ENCODE data around the gene MRGPRE. TPM values are rescaled to one million over a fixed set of nuclear protein-coding genes. Genes with fewer than 3 reads are reported as not detected.

MRGPRE gene
- total RNA-seq, 1 donor from 2014 or later: 1.0 TPM

GRCh38 chr11:3183523-3183922 is 48.7 kb downstream of the MRGPRE start:
- peaks cover 9% of the 10 kb centered on the region for H3K27me3 Mint-ChIP-seq (ENCODE audit: unreplicated experiment)

GRCh38 chr11:3182462-3182852 is 49.8 kb downstream of the MRGPRE start:
- H3K27me3 Mint-ChIP-seq (ENCODE audit: unreplicated experiment): peaks cover 7% of the 10 kb centered on the region
- TF ChIP-seq, protein P1, sequence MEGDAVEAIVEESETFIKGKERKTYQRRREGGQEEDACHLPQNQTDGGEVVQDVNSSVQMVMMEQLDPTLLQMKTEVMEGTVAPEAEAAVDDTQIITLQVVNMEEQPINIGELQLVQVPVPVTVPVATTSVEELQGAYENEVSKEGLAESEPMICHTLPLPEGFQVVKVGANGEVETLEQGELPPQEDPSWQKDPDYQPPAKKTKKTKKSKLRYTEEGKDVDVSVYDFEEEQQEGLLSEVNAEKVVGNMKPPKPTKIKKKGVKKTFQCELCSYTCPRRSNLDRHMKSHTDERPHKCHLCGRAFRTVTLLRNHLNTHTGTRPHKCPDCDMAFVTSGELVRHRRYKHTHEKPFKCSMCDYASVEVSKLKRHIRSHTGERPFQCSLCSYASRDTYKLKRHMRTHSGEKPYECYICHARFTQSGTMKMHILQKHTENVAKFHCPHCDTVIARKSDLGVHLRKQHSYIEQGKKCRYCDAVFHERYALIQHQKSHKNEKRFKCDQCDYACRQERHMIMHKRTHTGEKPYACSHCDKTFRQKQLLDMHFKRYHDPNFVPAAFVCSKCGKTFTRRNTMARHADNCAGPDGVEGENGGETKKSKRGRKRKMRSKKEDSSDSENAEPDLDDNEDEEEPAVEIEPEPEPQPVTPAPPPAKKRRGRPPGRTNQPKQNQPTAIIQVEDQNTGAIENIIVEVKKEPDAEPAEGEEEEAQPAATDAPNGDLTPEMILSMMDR (IDR thresholded peaks at IDR 0.05; ENCODE audit: partially characterized antibody, unreplicated experiment): no peak

More at GRCh38 chr11:3183523-3183922, 48.7 kb downstream of the MRGPRE start:
- H3K9me3 Mint-ChIP-seq (ENCODE audit: unreplicated experiment): peaks cover 12% of the 10 kb centered on the region
- TF ChIP-seq, protein P1 (IDR thresholded peaks at IDR 0.05; ENCODE audit: partially characterized antibody, unreplicated experiment): no peak
- H3K4me1 Mint-ChIP-seq (ENCODE audit: low read depth, unreplicated experiment): no peaks in the 10 kb centered on the region
- DNase-seq: no peak
- peaks cover 12% of the 10 kb centered on the region for H3K36me3 Mint-ChIP-seq (ENCODE audit: unreplicated experiment)
- no peak overlapping the region for H3K27ac Mint-ChIP-seq (ENCODE audit: unreplicated experiment)
- H3K4me3 Mint-ChIP-seq (ENCODE audit: unreplicated experiment): no peak overlapping the region

DNA sequence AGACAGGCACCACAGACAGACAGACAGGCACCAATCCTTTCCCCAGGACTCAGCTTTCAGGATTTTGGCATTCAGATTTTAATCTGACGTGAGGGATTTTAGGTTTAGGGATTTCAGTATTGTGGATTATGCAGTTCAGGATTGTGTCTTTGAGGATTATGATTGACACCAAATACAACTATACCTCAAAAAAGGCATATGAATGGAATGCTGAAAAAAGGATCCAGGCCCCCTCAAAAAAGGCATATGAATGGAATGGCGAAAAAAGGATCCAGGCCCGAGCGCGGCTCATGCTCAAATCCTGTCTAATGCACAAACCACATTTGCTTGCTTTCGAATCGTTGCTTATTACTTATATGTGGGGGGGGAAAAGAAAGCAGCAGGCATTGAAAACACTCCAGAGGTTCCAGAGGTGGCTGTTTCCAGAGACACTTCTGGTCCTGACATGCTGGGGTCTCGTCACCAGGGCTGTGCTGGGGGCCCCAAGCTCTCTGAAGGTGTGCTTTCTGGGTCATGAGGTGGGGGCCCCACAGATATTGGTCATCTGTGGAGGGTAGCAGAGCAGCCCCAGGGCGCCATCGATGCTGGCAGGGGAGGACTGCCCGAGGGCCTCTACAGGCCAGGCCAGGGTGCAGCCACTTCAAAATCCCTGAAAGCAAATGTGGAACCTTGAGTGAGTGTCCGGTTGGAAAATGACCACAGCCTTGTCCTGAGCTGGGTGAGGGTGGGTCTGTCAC is 50.3 kb downstream of the MRGPRE start:
- Mint-ChIP-seq H3K4me3 (ENCODE audit: unreplicated experiment) (no peak overlapping the region), H3K36me3 (ENCODE audit: unreplicated experiment) (peaks cover 12% of the 10 kb centered on the region), H3K27me3 (ENCODE audit: unreplicated experiment) (peaks cover 7% of the 10 kb centered on the region), H3K27ac (ENCODE audit: unreplicated experiment) (no peak overlapping the region), H3K4me1 (ENCODE audit: low read depth, unreplicated experiment) (no peaks in the 10 kb centered on the region), H3K9me3 (ENCODE audit: unreplicated experiment) (peaks cover 9% of the 10 kb centered on the region)
- TF ChIP-seq, protein P1 (IDR thresholded peaks at IDR 0.05; ENCODE audit: partially characterized antibody, unreplicated experiment): no peak
- no peak for DNase-seq

More at GRCh38 chr11:3182462-3182852, 49.8 kb downstream of the MRGPRE start:
- Mint-ChIP-seq H3K27ac (ENCODE audit: unreplicated experiment) (no peak overlapping the region), H3K4me1 (ENCODE audit: low read depth, unreplicated experiment) (no peaks in the 10 kb centered on the region), H3K9me3 (ENCODE audit: unreplicated experiment) (peaks cover 10% of the 10 kb centered on the region), H3K4me3 (ENCODE audit: unreplicated experiment) (no peak overlapping the region), H3K36me3 (ENCODE audit: unreplicated experiment) (peaks cover 12% of the 10 kb centered on the region)
- DNase-seq: no peak

GRCh38 chr11:3180869-3181268 is 51.3 kb downstream of the MRGPRE start:
- Mint-ChIP-seq H3K9me3 (ENCODE audit: unreplicated experiment) (peaks cover 10% of the 10 kb centered on the region), H3K27ac (ENCODE audit: unreplicated experiment) (no peak overlapping the region)

GRCh38 chr11:3178349-3178748 is 53.9 kb downstream of the MRGPRE start:
- no peak overlapping the region for H3K4me3 Mint-ChIP-seq (ENCODE audit: unreplicated experiment)
- TF ChIP-seq, protein P1 (IDR thresholded peaks at IDR 0.05; ENCODE audit: partially characterized antibody, unreplicated experiment): no peak

More at GRCh38 chr11:3180869-3181268, 51.3 kb downstream of the MRGPRE start:
- TF ChIP-seq, protein P1 (IDR thresholded peaks at IDR 0.05; ENCODE audit: partially characterized antibody, unreplicated experiment): no peak
- peaks cover 15% of the 10 kb centered on the region for H3K36me3 Mint-ChIP-seq (ENCODE audit: unreplicated experiment)
- no peak for DNase-seq
- H3K4me3 Mint-ChIP-seq (ENCODE audit: unreplicated experiment): no peak overlapping the region
- H3K4me1 Mint-ChIP-seq (ENCODE audit: low read depth, unreplicated experiment): no peaks in the 10 kb centered on the region
- peaks cover 7% of the 10 kb centered on the region for H3K27me3 Mint-ChIP-seq (ENCODE audit: unreplicated experiment)

More at GRCh38 chr11:3178349-3178748, 53.9 kb downstream of the MRGPRE start:
- DNase-seq: no peak
- Mint-ChIP-seq H3K27ac (ENCODE audit: unreplicated experiment) (no peak overlapping the region), H3K9me3 (ENCODE audit: unreplicated experiment) (peaks cover 8% of the 10 kb centered on the region), H3K4me1 (ENCODE audit: low read depth, unreplicated experiment) (no peaks in the 10 kb centered on the region), H3K36me3 (ENCODE audit: unreplicated experiment) (peaks cover 20% of the 10 kb centered on the region), H3K27me3 (ENCODE audit: unreplicated experiment) (peaks cover 4% of the 10 kb centered on the region)

Measured in glutamatergic neuron (in vitro differentiated cells).